Stimulated activated CD8-positive, alpha-beta memory T cell treated with anti-CD3 and anti-CD28 coated beads, Interleukin-15, amount 100 ng/mL, for 1 hour (primary cell): Measurements from ENCODE around the gene DCP1B.

Experiments
- DNase-seq: peaks from one replicate; pipeline ENCODE4 v3.0.0-alpha.2; 2020; ENCODE audit warnings: low read depth

The DCP1B gene

DNA sequence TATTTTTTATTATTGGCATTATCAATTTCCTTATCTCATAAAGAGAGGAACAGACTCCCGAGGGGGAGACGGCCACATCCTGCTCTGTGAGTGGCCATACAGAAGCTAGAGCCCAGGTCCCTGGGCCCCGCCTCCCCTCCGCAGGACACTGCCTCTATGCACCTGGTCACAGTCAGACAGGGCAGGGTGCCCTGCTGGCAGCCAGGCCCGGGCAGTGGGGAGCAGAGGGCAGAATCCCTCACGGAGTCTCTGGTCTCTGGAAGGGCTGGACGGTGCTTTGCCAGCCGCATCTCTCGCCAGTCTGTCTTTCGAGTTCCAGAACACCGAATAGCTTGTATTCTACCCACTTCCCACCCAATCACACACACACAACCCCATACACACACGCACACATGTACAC, 69.4 kb downstream of the DCP1B start:
- no peak for DNase-seq

DNA sequence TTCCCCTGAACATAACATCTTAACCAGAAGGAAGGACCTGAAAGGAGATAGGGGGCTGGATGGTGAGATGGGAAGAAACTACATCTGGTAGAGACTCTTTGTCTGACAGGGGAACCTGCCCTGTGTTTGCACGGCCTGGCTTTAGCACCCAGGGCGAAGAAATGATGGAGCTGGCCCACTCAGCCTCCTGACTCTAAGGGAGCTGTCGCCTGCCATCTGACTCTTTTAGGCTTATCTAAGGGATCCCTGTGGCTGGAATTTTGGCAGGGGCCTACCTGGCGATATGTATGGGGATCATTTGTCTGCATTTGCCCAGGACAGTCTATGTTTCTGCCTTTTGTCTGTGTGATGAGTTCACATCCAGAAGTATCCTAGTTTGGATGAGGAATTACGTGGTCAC, 70.2 kb downstream of the DCP1B start:
- DNase-seq = no peak

DNA sequence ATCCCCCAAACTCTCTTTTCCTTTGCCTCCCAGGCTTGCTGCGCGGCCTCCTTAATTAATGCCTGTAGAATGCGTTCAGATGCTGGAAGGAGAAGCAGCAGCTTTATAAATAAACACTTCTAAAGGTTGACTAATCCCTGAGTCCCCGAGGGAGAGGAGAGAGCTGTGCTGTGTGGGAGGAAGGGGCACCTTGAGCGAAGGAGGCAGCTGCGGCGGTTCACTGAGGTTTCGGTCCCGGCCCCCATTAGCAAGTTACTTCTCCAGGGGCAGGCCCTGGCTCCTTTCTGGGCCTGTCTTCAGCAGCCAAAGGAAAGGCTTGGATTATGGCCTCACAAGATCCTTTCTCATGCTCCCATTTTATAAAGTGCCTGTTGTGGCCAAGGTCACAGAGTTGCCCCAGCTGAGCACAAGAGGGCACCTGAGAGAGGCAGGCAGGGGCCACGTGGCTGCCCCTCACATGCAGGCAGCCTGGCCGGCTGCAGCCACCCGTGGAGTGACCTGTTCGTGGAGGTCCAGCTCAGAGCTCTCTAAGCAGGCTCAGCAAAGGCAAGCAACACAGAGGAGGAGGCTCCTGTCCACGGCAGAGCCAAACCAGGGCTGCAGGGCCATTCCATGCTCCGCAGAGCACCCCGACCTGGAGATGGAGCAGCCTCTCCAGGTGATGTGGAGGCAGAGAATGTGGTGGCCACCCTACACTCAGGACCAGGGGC, 70.8 kb downstream of the DCP1B start:
- DNase-seq = no peak

DNA sequence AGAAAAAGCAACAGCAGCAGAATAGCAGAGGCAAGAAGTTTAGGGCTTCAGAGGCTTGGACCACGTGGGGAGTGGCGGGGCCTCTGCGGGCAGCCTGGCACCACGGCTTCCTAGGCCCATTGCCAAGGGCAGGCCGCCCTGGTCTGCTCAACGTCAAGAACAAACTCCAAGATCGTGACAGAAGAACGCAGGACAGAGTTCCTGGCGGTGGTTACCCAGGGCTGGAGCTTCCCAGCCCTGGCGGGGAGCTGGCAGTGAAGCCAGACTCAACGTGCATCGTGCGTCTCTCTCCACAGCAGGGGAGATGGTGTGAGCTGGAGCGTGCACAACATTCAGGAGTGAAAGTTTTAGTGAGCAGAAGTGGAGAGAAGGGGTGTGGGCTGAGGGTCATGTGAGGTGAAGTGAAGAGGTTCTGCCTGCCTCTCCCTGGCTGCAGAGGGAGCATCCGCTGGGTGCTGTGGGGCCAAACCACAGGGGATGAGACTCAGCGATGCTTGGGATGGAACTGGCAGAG, 71.9 kb downstream of the DCP1B start:
- DNase-seq = no peak

GRCh38 chr12:1931642-1932041, 72.6 kb downstream of the DCP1B start:
- DNase-seq = no peak

DNA sequence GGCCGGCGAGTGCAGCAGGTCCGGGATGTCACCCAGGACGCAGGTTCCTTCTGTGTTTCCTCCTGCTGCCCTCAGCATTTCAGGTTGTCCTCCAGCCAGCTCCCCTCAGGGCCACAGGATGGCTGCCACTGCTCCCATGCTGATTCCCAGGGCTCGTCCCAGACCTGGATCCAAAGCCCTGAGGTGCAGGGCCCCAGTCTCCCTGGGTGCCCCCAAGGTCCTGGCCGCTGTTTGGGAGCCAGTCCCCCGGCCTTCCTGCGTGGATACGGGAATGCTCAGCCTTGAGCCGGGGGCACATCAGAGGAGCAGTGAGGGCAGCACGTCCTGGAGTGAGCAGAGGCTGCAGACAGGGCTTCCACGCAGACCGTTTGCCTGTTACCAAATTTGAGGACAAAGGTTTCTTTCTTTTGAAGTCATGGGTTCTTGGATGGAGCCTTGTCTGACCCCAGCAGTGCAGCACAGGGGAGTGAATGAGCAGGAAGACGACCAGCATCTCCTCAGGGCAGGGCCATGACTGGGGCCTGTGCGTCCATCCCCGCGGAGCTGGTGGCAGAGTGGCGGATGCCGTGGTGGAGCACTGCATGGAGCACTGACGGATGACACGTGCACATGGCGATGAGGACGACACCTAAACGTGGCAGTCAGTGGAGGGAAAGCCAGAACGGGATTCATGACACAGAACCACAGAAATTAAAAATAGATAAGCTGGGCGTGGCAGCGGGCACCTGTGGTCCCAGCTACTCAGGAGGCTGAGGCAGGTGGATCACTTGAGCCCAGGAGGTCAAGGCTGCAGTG, 73.3 kb downstream of the DCP1B start:
- no peak for DNase-seq

DNA sequence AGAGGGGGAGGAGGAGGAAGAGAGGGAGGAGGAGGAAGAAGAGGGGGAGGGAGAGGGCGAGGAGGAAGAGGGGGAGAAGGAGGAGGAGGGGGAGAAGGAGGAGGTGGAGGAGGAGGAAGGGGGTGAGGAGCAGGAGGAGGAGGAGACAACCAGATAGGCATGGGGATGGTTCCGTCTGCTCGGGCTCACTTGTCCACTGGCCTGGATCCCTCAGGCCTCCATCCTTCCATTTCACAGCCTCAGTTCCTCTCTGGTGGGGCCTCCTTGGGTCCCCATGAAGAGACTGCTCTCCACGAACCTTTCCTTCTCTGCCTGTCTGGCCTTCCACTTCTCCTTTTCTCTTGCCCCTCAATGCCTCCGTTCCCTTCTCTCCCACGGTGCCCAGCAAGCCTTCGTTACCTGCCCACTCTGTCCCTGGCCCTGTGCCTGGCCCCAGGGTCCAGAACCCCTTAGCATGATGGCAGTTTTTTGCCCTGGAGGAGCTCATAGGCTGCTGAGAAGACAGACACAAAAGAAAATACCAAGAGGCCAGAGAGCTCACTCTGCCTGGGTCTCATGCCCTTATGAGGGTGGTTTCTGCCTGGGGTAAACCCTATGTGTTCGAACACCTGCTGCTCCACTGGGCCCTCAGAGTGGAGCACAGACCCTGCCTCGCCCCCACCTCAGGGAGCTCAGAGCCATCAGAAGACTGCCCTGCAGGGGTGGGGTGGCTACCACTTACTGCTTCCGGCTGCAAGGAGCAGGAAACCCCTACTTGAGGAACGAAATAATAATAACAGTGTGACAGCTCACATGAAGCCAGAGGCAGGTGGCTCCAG, 74.1 kb downstream of the DCP1B start:
- DNase-seq = no peak

DNA sequence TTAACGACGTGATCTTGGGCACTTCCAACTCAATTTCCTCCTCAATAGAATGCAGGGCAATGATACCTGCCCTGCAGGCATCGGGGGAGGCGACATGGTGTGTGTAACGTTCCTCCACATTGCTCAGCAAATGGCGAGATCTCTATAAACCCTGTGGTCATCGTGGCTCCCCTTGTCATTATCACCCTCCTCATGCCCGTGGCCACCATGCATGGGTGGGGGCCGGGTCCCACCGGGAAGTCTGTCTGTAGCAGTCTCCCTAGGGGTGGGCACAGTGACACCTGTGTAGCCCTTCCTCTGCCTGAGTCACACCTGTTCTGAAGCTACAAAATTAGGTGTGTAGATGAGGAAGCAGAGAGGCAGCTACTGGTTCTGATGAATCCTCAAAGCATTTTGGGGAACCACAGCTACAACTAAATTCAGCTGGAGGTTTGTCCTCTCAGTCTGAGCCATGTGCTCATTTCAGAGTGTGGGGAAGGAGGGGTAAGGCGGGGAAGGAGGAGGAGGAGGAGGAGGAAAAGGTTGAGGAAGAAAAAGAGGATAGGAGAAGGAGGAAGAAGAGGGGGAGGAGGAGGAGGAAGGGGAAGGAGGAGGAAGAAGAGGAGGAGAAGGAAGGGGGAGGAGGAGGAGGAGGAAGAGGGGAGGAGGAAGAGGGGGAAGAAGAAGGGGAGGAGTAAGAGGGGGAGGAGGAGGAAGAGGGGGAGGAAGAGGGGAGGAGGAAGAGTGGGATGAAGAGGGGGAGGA, 74.8 kb downstream of the DCP1B start:
- no peak for DNase-seq

DNA sequence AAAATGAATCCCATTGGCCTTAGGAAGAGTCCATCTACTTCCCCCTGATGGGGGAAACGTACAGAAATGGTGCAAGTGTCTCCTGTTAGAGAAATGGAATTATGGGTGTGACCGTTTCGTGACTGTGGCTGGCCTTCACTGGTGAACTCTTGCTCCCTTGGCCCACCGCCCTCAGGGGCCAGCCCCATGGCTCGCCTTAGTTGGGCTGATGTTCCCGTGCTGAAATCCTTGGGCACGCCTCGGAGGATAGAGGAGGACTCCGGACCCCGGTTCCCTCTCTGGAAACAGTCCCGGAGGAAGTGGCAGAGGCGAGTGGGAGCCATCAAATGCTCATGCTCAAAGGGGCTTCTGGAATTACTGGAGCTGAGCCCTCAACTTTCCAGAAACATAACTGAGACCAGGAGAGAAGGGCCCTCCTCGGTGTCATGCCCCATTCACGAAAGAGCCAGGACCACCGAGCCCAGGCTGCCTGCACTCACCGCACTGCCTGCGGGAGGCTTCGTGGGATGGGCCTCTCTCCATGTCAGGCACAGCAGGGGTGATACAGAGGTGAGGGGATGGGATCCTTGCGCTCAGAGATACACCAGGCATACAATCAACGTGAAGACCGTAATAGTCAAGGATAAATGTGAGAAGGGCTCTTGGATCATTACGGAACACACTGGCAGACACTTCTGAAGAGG, 75.7 kb downstream of the DCP1B start:
- DNase-seq = no peak

DNA sequence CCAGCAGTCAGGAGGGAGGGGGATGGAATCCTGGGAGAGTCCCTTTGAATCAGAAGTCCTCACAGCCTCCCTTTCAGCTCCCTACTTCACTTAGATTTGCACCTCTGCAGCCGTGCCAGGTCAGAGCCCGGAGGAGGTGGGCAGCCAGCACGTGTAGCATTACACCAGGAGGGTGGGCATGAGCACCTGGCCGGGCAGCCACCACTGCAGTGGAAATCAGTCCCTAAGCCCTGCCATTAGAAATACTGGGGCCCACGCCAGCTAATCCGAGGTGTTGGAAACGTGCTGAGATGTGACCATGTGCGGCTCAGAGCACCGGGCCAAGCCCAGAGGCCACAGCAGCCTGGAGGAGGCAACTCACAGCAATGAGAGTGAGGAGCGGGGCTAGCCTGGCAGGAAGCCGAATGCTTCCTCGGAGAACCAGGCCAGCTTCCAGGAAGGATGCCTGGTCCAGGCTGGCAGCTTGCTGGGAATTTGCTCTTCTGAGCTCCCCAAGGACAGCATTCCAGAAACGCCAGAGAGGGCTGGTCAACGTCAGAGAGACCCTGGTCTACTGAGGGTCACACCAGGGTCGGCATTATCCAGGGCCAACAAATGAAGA, 76.4 kb downstream of the DCP1B start:
- DNase-seq = no peak

DNA sequence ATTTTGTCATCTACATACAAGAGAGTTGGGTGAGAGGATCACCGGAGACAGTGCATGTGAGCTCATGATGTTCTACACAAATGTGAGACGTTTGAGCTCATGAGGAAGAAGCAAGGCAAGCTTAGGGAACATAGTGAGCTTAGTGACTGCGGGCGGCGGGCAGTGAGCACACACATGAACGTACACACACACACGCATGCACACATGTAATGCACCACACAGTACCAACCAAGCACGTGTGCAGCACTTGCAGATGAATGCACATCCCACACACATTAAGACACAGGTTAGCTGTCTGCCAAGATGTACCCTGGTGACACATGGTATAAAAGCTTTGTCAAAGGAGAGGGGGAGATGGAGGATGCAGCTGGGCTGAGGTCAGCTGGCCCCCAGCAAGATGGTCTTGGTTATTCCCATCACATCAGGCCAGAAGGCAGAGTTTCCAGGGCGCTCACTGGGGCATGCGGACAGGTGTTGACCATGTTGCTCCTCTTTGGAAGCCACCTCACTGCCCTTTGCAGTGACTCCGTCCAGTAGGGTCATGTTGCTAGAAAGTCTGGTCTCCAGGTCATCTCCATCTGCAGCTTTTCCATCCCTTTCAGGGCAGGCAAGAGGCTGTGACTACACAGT, 77.1 kb downstream of the DCP1B start:
- DNase-seq = no peak

DNA sequence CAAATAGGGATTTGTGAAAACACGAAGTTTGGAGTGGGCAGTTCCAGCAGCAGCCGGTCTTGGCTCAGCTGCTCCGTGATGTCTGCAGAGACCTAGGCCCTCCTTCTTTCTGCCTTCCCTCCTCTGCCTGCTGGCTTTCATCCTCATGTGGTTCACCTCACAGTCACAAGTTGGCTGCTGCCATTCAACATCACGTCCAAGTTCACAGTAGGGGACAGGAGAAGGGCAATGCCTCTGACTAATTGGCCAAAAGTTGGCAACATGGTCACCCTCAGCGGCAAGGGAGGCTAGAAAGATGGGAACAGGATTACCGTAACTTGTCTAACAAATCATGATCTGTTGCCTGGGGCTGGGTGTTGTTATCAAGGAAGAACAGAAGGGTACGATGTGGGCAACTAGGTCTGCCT, 78.0 kb downstream of the DCP1B start:
- DNase-seq = no peak

GRCh38 chr12:1925684-1926006, 78.6 kb downstream of the DCP1B start:
- DNase-seq = no peak

- no peak for DNase-seq
These were observed 79.1 kb downstream of the DCP1B start for GRCh38 chr12:1924996-1925683.

GRCh38 chr12:1922985-1923384, 81.3 kb downstream of the DCP1B start:
- no peak for DNase-seq

DNA sequence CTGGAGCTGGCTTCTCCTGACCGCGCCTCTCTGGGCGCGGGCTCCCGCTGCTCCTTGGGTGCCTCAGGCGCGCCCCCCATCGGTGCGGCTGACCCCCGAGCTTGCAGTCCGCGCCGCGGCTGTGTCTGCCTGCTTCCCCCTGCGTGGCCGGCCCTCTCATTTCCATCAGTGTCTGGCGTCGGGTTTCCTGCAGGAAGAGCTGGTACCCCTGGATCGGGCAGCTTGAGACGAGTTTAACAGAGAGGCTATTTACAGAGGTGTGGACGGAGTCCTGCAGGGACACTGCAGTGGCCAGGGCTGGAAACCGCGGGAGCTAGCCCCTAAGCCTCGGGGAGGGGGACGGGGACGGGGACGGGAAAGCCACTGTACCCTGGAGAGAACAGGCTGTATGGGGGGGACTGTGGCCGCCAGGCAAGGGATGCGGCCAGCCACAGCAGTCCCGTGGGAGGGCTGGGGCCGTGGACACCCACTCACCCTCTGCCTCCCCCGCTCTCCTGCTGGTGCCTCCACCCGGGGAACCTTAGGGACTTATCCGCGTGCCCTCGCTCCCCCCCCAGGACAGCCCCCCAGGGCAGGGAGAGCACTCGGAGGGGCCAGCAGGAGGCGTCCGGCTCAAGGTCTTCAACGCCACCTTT, 82.1 kb downstream of the DCP1B start:
- DNase-seq = no peak

DNA sequence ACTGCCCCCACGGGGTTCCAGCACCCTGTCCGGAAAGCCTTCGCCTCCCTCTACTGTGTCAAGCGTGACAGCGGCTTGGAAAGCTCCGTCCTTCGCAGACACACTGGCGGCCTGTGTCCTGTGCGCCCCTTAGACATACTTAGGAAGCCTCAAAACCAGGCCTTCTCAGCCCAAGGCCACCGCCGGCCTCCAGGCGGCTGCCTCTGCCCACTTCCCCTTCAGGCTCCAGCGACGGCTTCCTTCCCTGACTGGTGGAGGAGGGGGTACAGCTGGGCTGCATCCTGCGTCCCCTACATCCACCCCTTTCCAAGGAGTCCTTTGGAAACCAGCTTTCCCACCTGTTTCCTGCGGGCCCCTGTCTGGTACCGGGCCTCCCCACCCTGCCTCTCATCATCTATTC, 83.3 kb downstream of the DCP1B start:
- no peak for DNase-seq

DNA sequence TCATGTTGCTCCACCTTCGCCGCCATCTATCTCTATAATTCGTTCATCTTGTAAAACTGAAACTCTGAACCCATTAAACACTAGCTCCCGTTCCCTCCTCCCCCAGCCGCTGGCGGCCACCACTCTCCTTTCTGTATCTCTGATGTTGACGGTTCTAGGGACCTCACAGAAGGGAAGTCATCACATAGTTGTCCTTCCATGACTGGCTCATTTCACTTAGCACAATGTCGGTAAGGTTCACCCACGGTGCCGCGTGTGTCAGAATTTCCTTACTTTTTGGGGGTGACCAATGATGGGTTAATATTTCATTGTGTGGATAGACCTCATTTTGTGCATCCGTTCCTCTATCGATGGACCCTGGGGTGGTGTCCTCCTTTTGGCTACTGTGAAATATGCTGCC, 83.8 kb downstream of the DCP1B start:
- no peak for DNase-seq

DNA sequence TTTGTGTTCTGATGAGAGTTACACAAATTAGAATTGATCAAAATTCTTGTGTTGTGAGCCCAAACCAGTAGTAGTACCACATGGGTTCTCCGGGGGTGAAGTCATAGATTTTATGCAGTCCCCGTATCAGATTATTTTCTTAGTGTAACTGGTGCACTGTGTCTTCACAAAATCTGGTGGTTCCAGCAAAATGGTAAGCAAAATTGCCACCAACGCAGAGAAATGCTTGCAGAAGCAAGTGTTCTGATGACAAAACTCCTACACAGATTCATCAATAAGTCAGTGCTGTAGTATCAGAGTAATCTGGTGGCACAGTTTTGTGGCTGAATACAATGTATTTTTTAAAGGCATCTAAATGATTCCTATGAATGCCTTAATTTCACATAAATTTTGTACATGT, 84.5 kb downstream of the DCP1B start:
- no peak for DNase-seq

DNA sequence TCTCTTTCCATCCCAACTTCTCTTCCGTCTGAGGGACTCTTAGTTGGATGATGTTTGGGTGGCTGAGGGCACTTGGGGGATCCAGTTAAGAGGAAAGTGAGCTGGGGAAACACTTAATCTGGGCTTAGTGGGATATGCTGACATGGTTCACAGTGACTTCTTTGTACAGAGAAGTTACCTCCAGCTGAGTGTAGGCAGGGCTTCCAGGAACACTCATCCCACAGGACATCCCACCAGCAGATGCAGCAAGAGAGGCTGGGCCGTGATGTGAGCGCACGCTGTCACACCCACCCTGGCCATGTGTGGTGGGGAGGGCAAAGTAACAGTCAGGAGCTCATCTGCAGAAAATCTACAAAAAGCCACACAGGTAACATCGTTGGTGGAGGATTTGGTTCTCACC, 85.0 kb downstream of the DCP1B start:
- DNase-seq = no peak
